NCI-H1930 (cell line): ENCODE results near the gene RPN2.
A peak's percentile ranks its signal among the peaks of the same experiment; 100 is the strongest.
"Not testable (repeated sequence)": the region's sequence is repeated elsewhere in the genome, so short reads cannot be mapped to it uniquely, and the experiment has no call there.

ENCODE experiments used
- DNase-seq, 2 experiments: peaks; one replicate each; lab custom pipeline; 2025; lab: John Stamatoyannopoulos, UW

RPN2 gene

GRCh38 chr20:37178839-37179682, at the start of gene RPN2, which contains the start of gene MROH8:
TSS of gene RPN2 (plus strand) at chr20:37179330. CDS start at chr20:37179357, 27 bp downstream.
TSS of gene MROH8 (minus strand) at chr20:37179548.
- DNase-seq = peak; percentile 97 to 98

GRCh38 chr20:37131486-37131885, 47.6 kb upstream of the RPN2 start:
- DNase-seq = no peak

GRCh38 chr20:37133952-37134351, 45.2 kb upstream of the RPN2 start:
- DNase-seq = no peak

GRCh38 chr20:37137547-37137946, 41.6 kb upstream of the RPN2 start:
- DNase-seq = no peak

GRCh38 chr20:37142708-37143107, 36.4 kb upstream of the RPN2 start:
- no peak for DNase-seq

GRCh38 chr20:37144856-37145404, 34.2 kb upstream of the RPN2 start:
- no peak for DNase-seq

- DNase-seq = no peak
These were observed 31.9 kb upstream of the RPN2 start for GRCh38 chr20:37147250-37147649.

GRCh38 chr20:37150864-37151263, 28.3 kb upstream of the RPN2 start:
- not testable (repeated sequence) for DNase-seq

GRCh38 chr20:37151529-37151928, 27.6 kb upstream of the RPN2 start:
- no peak for DNase-seq

- DNase-seq = no peak
These were observed 26.8 kb upstream of the RPN2 start for GRCh38 chr20:37152284-37152683.

GRCh38 chr20:37154684-37155298, 24.3 kb upstream of the RPN2 start:
- no peak for DNase-seq

GRCh38 chr20:37155987-37156386, 23.1 kb upstream of the RPN2 start:
- no peak for DNase-seq

- no peak for DNase-seq
These were observed 20.9 kb upstream of the RPN2 start for GRCh38 chr20:37158248-37158647.

- no peak for DNase-seq
These were observed 18.4 kb upstream of the RPN2 start for GRCh38 chr20:37160683-37161082.

GRCh38 chr20:37161830-37162549, 17.1 kb upstream of the RPN2 start:
- DNase-seq = no peak

- no peak for DNase-seq
These were observed 16.5 kb upstream of the RPN2 start for GRCh38 chr20:37162646-37163045.

- no peak for DNase-seq
These were observed 15.1 kb upstream of the RPN2 start for GRCh38 chr20:37163832-37164554.

GRCh38 chr20:37165031-37165430, 14.1 kb upstream of the RPN2 start:
- no peak for DNase-seq

- no peak for DNase-seq
These were observed 12.3 kb upstream of the RPN2 start for GRCh38 chr20:37166867-37167266.

GRCh38 chr20:37172836-37173235, 6.3 kb upstream of the RPN2 start:
- DNase-seq = no peak

GRCh38 chr20:37179683-37180524, 774 bp downstream of the RPN2 start:
- DNase-seq = no peak
